Measurements from ENCODE around the gene ADSS2. TPM values are rescaled to one million over a fixed set of nuclear protein-coding genes. Genes with fewer than 3 reads are reported as not detected.

Gene ADSS2
- total RNA-seq, 2 experiments from 2014 or later, result 46.8 to 47.7 TPM

GRCh38 chr1:244413736-244414135 is 38.0 kb downstream of the ADSS2 start:
- intact Hi-C loops (cut with micrococcal nuclease), result no loop called here
- Mint-ChIP-seq H3K27ac (peak overlapping the region; percentile 39), H3K9me3 (no peaks in the 10 kb centered on the region), H3K4me3 (no peak overlapping the region), H3K4me1 (ENCODE audit: low read depth) (peaks cover 10% of the 10 kb centered on the region), H3K36me3 (peaks cover 81% of the 10 kb centered on the region), H3K27me3 (no peaks in the 10 kb centered on the region)
- ChIA-PET CTCF (interaction anchor here (1.5 kb wide), 1 partner anchor 629 kb away, joined by 3 read pairs; no protein-coding TSS in a partner anchor), POLR2A (interaction anchor here (1.5 kb wide), 1 partner anchor 13 kb away, joined by 5 read pairs; no protein-coding TSS in a partner anchor)
- DNase-seq, result no peak

DNA sequence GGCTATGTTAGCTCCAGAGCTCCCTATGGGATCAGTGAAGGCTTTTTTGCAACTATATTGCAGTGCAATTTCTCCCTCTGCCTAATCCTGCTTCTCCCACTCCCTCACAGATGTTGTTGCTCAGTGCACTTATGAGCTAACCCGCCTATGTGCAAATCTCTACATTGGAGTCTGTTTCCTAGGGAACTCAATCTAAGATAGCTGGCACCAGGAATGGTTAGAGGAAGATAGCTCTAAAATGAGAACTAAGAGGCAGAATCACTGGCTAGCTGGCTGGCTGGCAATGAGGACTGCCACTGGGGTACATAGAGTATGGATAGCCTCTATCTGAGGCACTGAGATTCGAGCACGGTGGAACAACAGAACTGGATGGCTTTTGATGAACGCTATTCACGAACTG is 39.5 kb downstream of the ADSS2 start:
- intact Hi-C loops (cut with micrococcal nuclease), result no loop called here
- H3K27ac Mint-ChIP-seq, result no peak overlapping the region

DNA sequence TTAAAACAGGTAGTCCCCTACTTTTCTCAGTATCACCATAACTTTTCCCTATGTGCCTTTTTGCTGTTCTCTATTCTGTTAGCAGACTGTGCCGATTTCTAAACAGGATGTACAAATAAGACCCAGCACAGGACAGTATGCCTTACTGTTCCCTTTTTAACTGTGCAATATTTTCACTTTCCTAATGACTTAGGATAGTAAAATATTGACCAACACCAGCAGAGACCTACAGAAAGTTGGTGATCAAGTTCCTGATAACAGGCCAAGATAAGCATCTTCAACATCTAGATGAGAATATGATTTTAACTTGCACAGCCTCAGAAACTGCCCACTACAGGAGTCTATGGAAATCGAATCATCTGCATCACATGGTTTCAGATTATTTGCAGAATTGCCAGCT is 42.0 kb downstream of the ADSS2 start:
- Mint-ChIP-seq H3K9me3 (no peaks in the 10 kb centered on the region), H3K27ac (no peak overlapping the region), H3K4me1 (ENCODE audit: low read depth) (peaks cover 10% of the 10 kb centered on the region), H3K36me3 (peaks cover 82% of the 10 kb centered on the region), H3K4me3 (no peak overlapping the region), H3K27me3 (no peaks in the 10 kb centered on the region)
- POLR2A ChIA-PET, result no interaction called here
- intact Hi-C loops (cut with micrococcal nuclease), result no loop called here
- CTCF ChIA-PET, result no interaction called here
- DNase-seq, result no peak

More for the DNA sequence above, 39.5 kb downstream of the ADSS2 start:
- CTCF ChIA-PET, result no interaction called here
- POLR2A ChIA-PET, result no interaction called here
- no peaks in the 10 kb centered on the region for H3K9me3 Mint-ChIP-seq
- H3K4me3 Mint-ChIP-seq, result no peak overlapping the region
- peaks cover 79% of the 10 kb centered on the region for H3K36me3 Mint-ChIP-seq
- no peaks in the 10 kb centered on the region for H3K27me3 Mint-ChIP-seq
- no peak for DNase-seq
- H3K4me1 Mint-ChIP-seq (ENCODE audit: low read depth), result peaks cover 10% of the 10 kb centered on the region

DNA sequence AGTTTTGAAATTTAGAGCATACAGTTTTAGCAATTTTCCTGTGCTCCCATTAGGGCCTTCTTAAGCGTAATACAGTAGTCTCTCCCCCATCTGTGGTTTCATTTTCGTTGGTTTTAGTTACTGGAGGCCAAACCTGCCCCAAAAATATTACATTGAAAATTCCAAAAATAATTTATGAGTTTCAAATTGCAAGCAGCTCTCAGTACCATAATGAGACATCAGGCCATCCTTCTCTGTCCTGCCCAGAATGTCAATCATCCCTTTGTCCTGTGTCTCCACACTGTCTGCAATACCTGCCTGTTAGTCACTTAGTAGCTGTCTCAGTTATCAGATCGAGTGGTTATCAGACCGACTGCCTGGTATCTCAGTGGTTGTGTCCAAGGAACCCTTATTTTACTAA is 45.4 kb downstream of the ADSS2 start:
- intact Hi-C loops (cut with micrococcal nuclease), result no loop called here
- POLR2A ChIA-PET, result no interaction called here
- no peak overlapping the region for H3K4me3 Mint-ChIP-seq
- no peak overlapping the region for H3K27ac Mint-ChIP-seq
- H3K36me3 Mint-ChIP-seq, result peaks cover 84% of the 10 kb centered on the region
- DNase-seq, result no peak
- peaks cover 30% of the 10 kb centered on the region for H3K9me3 Mint-ChIP-seq
- no peaks in the 10 kb centered on the region for H3K27me3 Mint-ChIP-seq
- peaks cover 5% of the 10 kb centered on the region for H3K4me1 Mint-ChIP-seq (ENCODE audit: low read depth)
- CTCF ChIA-PET, result no interaction called here

GRCh38 chr1:244405856-244406255 is 45.9 kb downstream of the ADSS2 start:
- no peak for DNase-seq
- Mint-ChIP-seq H3K9me3 (peaks cover 35% of the 10 kb centered on the region), H3K27ac (no peak overlapping the region), H3K4me1 (ENCODE audit: low read depth) (peaks cover 5% of the 10 kb centered on the region), H3K4me3 (no peak overlapping the region), H3K36me3 (peaks cover 84% of the 10 kb centered on the region), H3K27me3 (no peaks in the 10 kb centered on the region)
- ChIA-PET CTCF (no interaction called here), POLR2A (no interaction called here)
- intact Hi-C loops (cut with micrococcal nuclease), result no loop called here

DNA sequence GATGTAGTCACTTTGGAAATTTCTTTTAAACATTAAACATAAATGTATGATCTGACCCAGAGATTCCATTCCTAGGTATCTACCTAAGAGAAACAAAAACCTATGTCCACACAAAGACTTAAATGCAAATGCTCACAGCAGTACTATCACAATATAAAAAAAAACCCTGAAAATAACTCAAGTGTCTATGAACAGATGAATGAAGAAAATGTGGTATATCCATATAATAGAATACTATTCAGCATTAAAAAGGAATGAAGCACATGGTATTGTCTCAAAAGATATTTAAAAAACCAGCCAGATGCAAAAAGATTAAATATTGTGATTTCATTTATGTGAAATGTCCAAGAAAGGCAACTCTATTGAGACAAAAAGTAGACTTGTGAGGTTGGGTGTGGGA is 48.3 kb downstream of the ADSS2 start:
- H3K36me3 Mint-ChIP-seq, result peaks cover 70% of the 10 kb centered on the region
- H3K4me3 Mint-ChIP-seq, result no peak overlapping the region
- ChIA-PET POLR2A (no interaction called here), CTCF (no interaction called here)
- peaks cover 37% of the 10 kb centered on the region for H3K9me3 Mint-ChIP-seq
- H3K27ac Mint-ChIP-seq, result no peak overlapping the region
- no peak for DNase-seq
- H3K27me3 Mint-ChIP-seq, result no peaks in the 10 kb centered on the region
- H3K4me1 Mint-ChIP-seq (ENCODE audit: low read depth), result no peaks in the 10 kb centered on the region
- intact Hi-C loops (cut with micrococcal nuclease), result no loop called here

- Mint-ChIP-seq H3K4me1 (ENCODE audit: low read depth) (no peaks in the 10 kb centered on the region), H3K4me3 (no peak overlapping the region), H3K9me3 (peaks cover 37% of the 10 kb centered on the region), H3K27me3 (no peaks in the 10 kb centered on the region), H3K36me3 (peaks cover 52% of the 10 kb centered on the region), H3K27ac (no peak overlapping the region)
- ChIA-PET CTCF (no interaction called here), POLR2A (interaction anchor here (1.7 kb wide), 1 partner anchor 13 kb away, joined by 5 read pairs; no protein-coding TSS in a partner anchor)
- no peak for DNase-seq
- intact Hi-C loops (cut with micrococcal nuclease), result no loop called here
Observed at GRCh38 chr1:244400974-244401373, 50.7 kb downstream of the ADSS2 start.

- intact Hi-C loops (cut with micrococcal nuclease), result no loop called here
- no peak overlapping the region for H3K27ac Mint-ChIP-seq
- DNase-seq, result no peak
- no peaks in the 10 kb centered on the region for H3K4me1 Mint-ChIP-seq (ENCODE audit: low read depth)
- H3K9me3 Mint-ChIP-seq, result peaks cover 15% of the 10 kb centered on the region
- peaks cover 19% of the 10 kb centered on the region for H3K36me3 Mint-ChIP-seq
- no peaks in the 10 kb centered on the region for H3K27me3 Mint-ChIP-seq
- ChIA-PET CTCF (interaction anchor here (0.9 kb wide), 1 partner anchor 25 kb away, joined by 3 read pairs; no protein-coding TSS in a partner anchor), POLR2A (no interaction called here)
- no peak overlapping the region for H3K4me3 Mint-ChIP-seq
Observed at GRCh38 chr1:244397131-244397530, 54.6 kb downstream of the ADSS2 start.

DNA sequence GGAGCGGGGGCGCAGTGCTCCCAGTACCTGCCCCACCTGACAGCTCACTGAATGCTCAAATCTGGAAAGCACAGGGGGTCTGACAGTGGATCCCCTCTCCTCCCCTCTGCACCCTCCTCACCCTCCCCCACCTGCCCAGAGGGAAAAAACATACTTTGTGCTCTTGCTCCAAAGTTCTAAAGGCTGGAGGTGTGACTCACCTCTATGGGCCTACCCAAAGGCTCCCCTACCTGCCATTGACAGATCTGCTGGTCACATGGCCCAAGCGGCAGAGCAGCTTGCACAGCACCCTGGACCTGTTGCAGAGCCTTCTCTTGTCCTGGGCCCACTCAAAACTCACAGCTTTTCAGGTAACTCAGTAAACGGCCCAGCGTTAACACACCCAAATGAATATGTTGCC is 55.7 kb downstream of the ADSS2 start:
- ChIA-PET CTCF (no interaction called here), POLR2A (no interaction called here)
- Mint-ChIP-seq H3K4me1 (ENCODE audit: low read depth) (no peaks in the 10 kb centered on the region), H3K27ac (no peak overlapping the region), H3K9me3 (peaks cover 3% of the 10 kb centered on the region), H3K4me3 (no peak overlapping the region), H3K27me3 (no peaks in the 10 kb centered on the region), H3K36me3 (peaks cover 8% of the 10 kb centered on the region)
- intact Hi-C loops (cut with micrococcal nuclease), result no loop called here
- no peak for DNase-seq

DNA sequence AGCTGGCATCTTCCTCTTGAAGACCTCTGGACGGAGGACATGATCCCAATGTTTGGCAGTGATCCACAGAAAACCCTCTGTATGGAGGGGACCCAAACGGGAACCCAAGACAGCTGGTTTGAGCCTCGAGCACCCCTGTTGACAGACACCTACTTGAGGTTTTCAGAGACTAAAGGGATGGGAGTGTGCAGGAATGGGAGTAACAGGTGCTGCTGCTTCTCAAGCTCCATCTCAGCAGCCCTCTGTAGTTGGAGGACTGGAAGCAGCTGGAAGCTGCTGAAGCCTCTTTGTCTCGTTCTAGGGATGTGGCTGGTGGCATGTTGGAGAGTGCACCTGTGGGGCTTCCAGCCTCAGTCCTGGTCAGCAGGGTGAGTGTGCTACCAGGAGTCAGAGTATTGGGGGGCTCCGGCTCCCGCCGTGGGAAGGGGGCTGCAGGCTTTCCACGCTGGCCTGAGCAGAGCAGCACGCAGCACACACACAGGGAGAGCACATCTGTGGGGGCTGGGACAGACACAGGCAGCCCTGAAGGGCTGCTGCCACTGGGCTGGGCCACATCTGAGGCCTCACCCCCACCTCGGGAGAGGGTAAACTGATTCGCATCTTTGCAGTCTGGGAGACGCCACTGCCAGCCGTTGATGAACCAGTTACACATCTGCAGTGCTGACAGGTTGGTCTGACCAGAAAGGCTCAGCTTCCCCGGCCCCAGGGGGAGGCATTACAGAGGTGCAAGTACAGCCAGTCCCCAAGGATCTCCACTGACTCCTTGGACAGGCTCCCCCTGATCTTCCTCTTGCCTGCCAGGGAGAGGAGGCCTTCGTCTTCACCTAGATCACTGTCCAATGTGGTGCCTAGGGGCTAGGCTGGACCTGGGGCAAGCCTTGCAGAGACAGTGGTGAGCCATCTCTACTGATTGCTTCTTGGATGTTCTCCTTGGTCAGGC is 56.6 kb downstream of the ADSS2 start:
- H3K27ac Mint-ChIP-seq, result no peak overlapping the region

GRCh38 chr1:244394346-244394745 is 57.4 kb downstream of the ADSS2 start:
- Mint-ChIP-seq H3K9me3 (no peaks in the 10 kb centered on the region), H3K4me3 (no peak overlapping the region), H3K27ac (no peak overlapping the region), H3K4me1 (ENCODE audit: low read depth) (no peaks in the 10 kb centered on the region), H3K36me3 (peaks cover 4% of the 10 kb centered on the region), H3K27me3 (no peaks in the 10 kb centered on the region)
- intact Hi-C loops (cut with micrococcal nuclease), result no loop called here
- no peak for DNase-seq
- CTCF ChIA-PET, result no interaction called here
- POLR2A ChIA-PET, result no interaction called here

More for the DNA sequence above, 56.6 kb downstream of the ADSS2 start:
- H3K27me3 Mint-ChIP-seq, result no peaks in the 10 kb centered on the region
- H3K36me3 Mint-ChIP-seq, result peaks cover 4% of the 10 kb centered on the region
- H3K4me3 Mint-ChIP-seq, result no peak overlapping the region
- intact Hi-C loops (cut with micrococcal nuclease), result no loop called here
- no peaks in the 10 kb centered on the region for H3K9me3 Mint-ChIP-seq
- ChIA-PET CTCF (interaction anchor here (0.6 kb wide), 1 partner anchor 113 kb away, joined by 3 read pairs; no protein-coding TSS in a partner anchor), POLR2A (no interaction called here)
- H3K4me1 Mint-ChIP-seq (ENCODE audit: low read depth), result no peaks in the 10 kb centered on the region
- DNase-seq, result no peak

DNA sequence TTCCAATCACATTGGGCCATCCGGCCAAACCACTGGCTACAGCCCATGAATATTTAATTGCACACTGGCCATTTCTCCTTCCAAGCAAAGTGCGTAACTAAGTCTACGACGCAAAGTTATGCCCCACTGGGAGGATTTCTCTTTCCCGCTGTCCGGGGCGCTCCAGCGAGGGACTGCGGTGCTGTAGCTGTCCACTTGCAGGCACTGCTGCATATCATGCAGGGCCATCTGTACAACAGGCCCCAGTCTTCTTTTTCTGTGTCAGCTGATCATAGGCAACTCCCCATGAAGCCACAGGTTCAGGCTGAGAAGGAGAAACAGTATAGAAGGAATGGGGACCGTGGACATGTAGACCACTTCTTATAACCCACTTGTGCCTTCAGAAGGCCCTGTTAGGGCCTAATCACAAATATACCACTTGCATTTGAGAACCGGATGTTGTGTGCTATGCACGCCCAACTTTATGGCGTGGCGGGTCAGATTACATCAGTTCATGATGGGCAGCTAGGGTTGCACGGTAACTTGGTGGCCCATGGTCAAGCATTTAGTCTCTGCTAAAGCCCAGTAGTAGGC is 58.0 kb downstream of the ADSS2 start:
- H3K27me3 Mint-ChIP-seq, result no peaks in the 10 kb centered on the region
- ChIA-PET CTCF (no interaction called here), POLR2A (no interaction called here)
- no peaks in the 10 kb centered on the region for H3K9me3 Mint-ChIP-seq
- no peak overlapping the region for H3K27ac Mint-ChIP-seq
- no peaks in the 10 kb centered on the region for H3K4me1 Mint-ChIP-seq (ENCODE audit: low read depth)
- no peak for DNase-seq
- H3K4me3 Mint-ChIP-seq, result no peak overlapping the region
- H3K36me3 Mint-ChIP-seq, result peaks cover 2% of the 10 kb centered on the region
- intact Hi-C loops (cut with micrococcal nuclease), result no loop called here

- Mint-ChIP-seq H3K9me3 (no peaks in the 10 kb centered on the region), H3K27ac (no peak overlapping the region), H3K4me1 (ENCODE audit: low read depth) (no peaks in the 10 kb centered on the region), H3K4me3 (no peak overlapping the region), H3K27me3 (no peaks in the 10 kb centered on the region), H3K36me3 (no peaks in the 10 kb centered on the region)
- no peak for DNase-seq
- POLR2A ChIA-PET, result no interaction called here
- intact Hi-C loops (cut with micrococcal nuclease), result no loop called here
- CTCF ChIA-PET, result no interaction called here
Observed at GRCh38 chr1:244391761-244392160, 59.9 kb downstream of the ADSS2 start.

All from activated CD4-positive, alpha-beta memory T cell treated with anti-CD3 and anti-CD28 coated beads for 36 hours (primary cell).